PC-9 (cell line): ENCODE results near the gene SRSF4. TPM values are rescaled to one million over a fixed set of nuclear protein-coding genes. Genes with fewer than 3 reads are reported as not detected.

Source experiments
- BruUV-seq: library from RNA; stranded (reverse); fragments of 400-500 nt; replicated peaks from 2 replicates; lab custom pipeline; 2021; lab: Mats Ljungman, UMichigan
- CTCF ChIA-PET: fragments of 300-600 bp; sonication (Branson Sonifier 250); formaldehyde crosslinking; loops from one replicate; lab custom pipeline; 2022; ENCODE audit warnings: antibody characterized with exemption; lab: Charles Lee
- POLR2A ChIA-PET: fragments of 300-600 bp; sonication (Branson Sonifier 250); formaldehyde crosslinking; loops from one replicate; lab custom pipeline; 2022; ENCODE audit warnings: antibody characterized with exemption; ENCODE audit not compliant: unreplicated experiment; lab: Charles Lee
- DNase-seq, 2 experiments: peaks; one replicate each; pipeline versions ENCODE4 v3.0.0 to v3.0.0-alpha.2; 2015 to 2022; ENCODE audit warnings: mixed read lengths in 1 of 2
- H2AFZ ChIP-seq: fragments of 200-600 bp; sonication (generic); 2 replicates; pipeline ENCODE4 v1.8.1; 2017; ENCODE audit warnings: antibody characterized with exemption
- H3F3A ChIP-seq: fragments of 200-600 bp; sonication (generic); 2 replicates; pipeline ENCODE4 v1.8.1; 2017; ENCODE audit warnings: antibody characterized with exemption, mild to moderate bottlenecking, low read depth; ENCODE audit not compliant: insufficient read depth
- H3K27ac ChIP-seq: fragments of 200-600 bp; sonication (generic); 2 replicates; pipeline ENCODE4 v1.6.1; 2016; ENCODE audit warnings: mixed run types
- H3K27me3 ChIP-seq: fragments of 200-600 bp; sonication (generic); 2 replicates; pipeline ENCODE4 v1.6.1; 2016; ENCODE audit warnings: low read depth, mixed run types; ENCODE audit not compliant: insufficient read depth
- H3K36me3 ChIP-seq: fragments of 200-600 bp; sonication (generic); 2 replicates; pipeline ENCODE4 v1.6.1; 2016; ENCODE audit warnings: low read depth, mixed run types
- H3K4me1 ChIP-seq: fragments of 200-600 bp; sonication (generic); replicated peaks from 2 replicates; pipeline ENCODE4 v1.6.1; 2016; ENCODE audit warnings: mixed run types; ENCODE audit not compliant: insufficient read depth
- H3K4me2 ChIP-seq: fragments of 200-600 bp; sonication (generic); 2 replicates; pipeline ENCODE4 v1.6.1; 2017; ENCODE audit warnings: mixed run types
- H3K4me3 ChIP-seq: fragments of 200-600 bp; sonication (generic); 2 replicates; pipeline ENCODE4 v1.6.1; 2016; ENCODE audit warnings: mixed run types
- H3K79me2 ChIP-seq: fragments of 200-600 bp; sonication (generic); 2 replicates; pipeline ENCODE4 v1.6.1; 2017; ENCODE audit warnings: low read depth, mixed run types
- H3K9me2 ChIP-seq: fragments of 200-600 bp; sonication (generic); 2 replicates; pipeline ENCODE4 v1.8.1; 2017; ENCODE audit warnings: mild to moderate bottlenecking; ENCODE audit not compliant: insufficient read depth
- H3K9me3 ChIP-seq: fragments of 200-600 bp; sonication (generic); 2 replicates; pipeline ENCODE4 v1.8.1; 2016; ENCODE audit warnings: low read depth; ENCODE audit not compliant: insufficient read depth
- H4K20me1 ChIP-seq: fragments of 200-600 bp; sonication (generic); 2 replicates; pipeline ENCODE4 v1.8.1; 2017; ENCODE audit not compliant: insufficient read depth
- CTCF ChIP-seq: fragments of 200-600 bp; sonication (generic); conservative IDR thresholded peaks from 2 replicates; pipeline ENCODE4 v1.6.1; 2017; ENCODE audit warnings: mixed run types, antibody characterized with exemption, mild to moderate bottlenecking, moderate library complexity
- EZH2 ChIP-seq: fragments of 200-600 bp; sonication (generic); IDR thresholded peaks from 2 replicates; pipeline ENCODE4 v1.8.0; 2017; ENCODE audit warnings: antibody characterized with exemption, low read depth
- intact Hi-C: fragments of 100-400 bp; cut with micrococcal nuclease; formaldehyde crosslinking; loops from one replicate; pipeline ENCODE4 v1.10.0; 2022; ENCODE audit not compliant: unreplicated experiment
- total RNA-seq: library from RNA; stranded (reverse); gene quantifications from 2 replicates; pipeline ENCODE4 v1.2.3, GENCODE V29; 2021

SRSF4 gene
- total RNA-seq, 1 experiment from 2014 or later = 87.6 TPM

GRCh38 chr1:29148656-29149491 lies 32.8 kb downstream of the SRSF4 start:
- BruUV-seq = TSS peak; percentile 95
- CTCF ChIA-PET = no interaction called here

GRCh38 chr1:29145739-29146437 lies 35.8 kb downstream of the SRSF4 start:
- no peaks in the 10 kb centered on the region for H3K9me3 ChIP-seq
- peak; percentile 45 to 65 for DNase-seq
- ChIA-PET POLR2A (interaction anchor here (0.6 to 0.7 kb wide), 2 partner anchors 36 to 636 kb away, joined by 4 to 5 read pairs; no protein-coding TSS in a partner anchor), CTCF (interaction anchor here (0.6 kb wide), 1 partner anchor 42 kb away, joined by 5 read pairs; no protein-coding TSS in a partner anchor)
- peaks cover 3% of the 10 kb centered on the region; the same call in 1 of the 2 replicates for H3K36me3 ChIP-seq
- no peaks in the 10 kb centered on the region for H3K79me2 ChIP-seq
- H3F3A ChIP-seq = peaks cover 23% of the 10 kb centered on the region
- H2AFZ ChIP-seq = no peak overlapping the region
- TF ChIP-seq EZH2 (no peak), CTCF (no peak)
- H3K9me2 ChIP-seq = no peaks in the 10 kb centered on the region
- no TSS peak for BruUV-seq
- H3K4me1 ChIP-seq = peaks cover 8% of the 10 kb centered on the region
- H4K20me1 ChIP-seq = no peaks in the 10 kb centered on the region
- H3K4me3 ChIP-seq = no peak overlapping the region
- no peaks in the 10 kb centered on the region for H3K27me3 ChIP-seq
- intact Hi-C loops = loop anchor here (1.0 to 10.0 kb wide), 2 partner anchors 35 to 261 kb away; partner anchors contain the start of gene SRSF4
- H3K27ac ChIP-seq = peak overlapping the region; percentile 61
- peak overlapping the region; percentile 23; the same call in 1 of the 2 replicates for H3K4me2 ChIP-seq

More at GRCh38 chr1:29148656-29149491, 32.8 kb downstream of the SRSF4 start:
- Histone ChIP-seq H2AFZ (no peak overlapping the region), H3K9me2 (no peaks in the 10 kb centered on the region), H3K4me1 (peaks cover 8% of the 10 kb centered on the region), H3K36me3 (peaks cover 17% of the 10 kb centered on the region), H3K27me3 (no peaks in the 10 kb centered on the region), H3K79me2 (no peaks in the 10 kb centered on the region), H3K4me2 (no peak overlapping the region), H3K9me3 (no peaks in the 10 kb centered on the region), H3F3A (peaks cover 16% of the 10 kb centered on the region), H4K20me1 (0 out of 2 replicates have a peak, but pooled peaks cover 3% of the 10 kb centered on the region), H3K4me3 (no peak overlapping the region), H3K27ac (no peak overlapping the region)
- POLR2A ChIA-PET = no interaction called here
- intact Hi-C loops = loop anchor here (10.0 kb wide), 1 partner anchor 264 kb away; no protein-coding TSS in a partner anchor
- DNase-seq = no peak
- no peak for TF ChIP-seq CTCF
- no peak for TF ChIP-seq EZH2

GRCh38 chr1:29144178-29144577 lies 37.5 kb downstream of the SRSF4 start:
- Histone ChIP-seq H3K9me2 (no peaks in the 10 kb centered on the region), H3K9me3 (no peaks in the 10 kb centered on the region), H4K20me1 (no peaks in the 10 kb centered on the region), H3K79me2 (no peaks in the 10 kb centered on the region), H3K4me3 (no peak overlapping the region), H2AFZ (no peak overlapping the region), H3K4me2 (no peak overlapping the region), H3F3A (peaks cover 23% of the 10 kb centered on the region), H3K4me1 (peaks cover 8% of the 10 kb centered on the region), H3K27me3 (no peaks in the 10 kb centered on the region), H3K27ac (no peak overlapping the region), H3K36me3 (no peaks in the 10 kb centered on the region; the same call in 1 of the 2 replicates)
- POLR2A ChIA-PET = no interaction called here
- no TSS peak for BruUV-seq
- CTCF ChIA-PET = interaction anchor here (0.7 kb wide), 1 partner anchor 10 kb away, joined by 3 read pairs; no protein-coding TSS in a partner anchor
- intact Hi-C loops = loop anchor here (10.0 kb wide), 1 partner anchor 259 kb away; no protein-coding TSS in a partner anchor
- no peak for TF ChIP-seq EZH2
- no peak for TF ChIP-seq CTCF
- DNase-seq = no peak
